ENCODE measurements around the gene NEK6. TPM values are rescaled to one million over a fixed set of nuclear protein-coding genes. Genes with fewer than 3 reads are reported as not detected.

NEK6 gene
- total RNA-seq = 10 to 100 TPM; 14.1 to 21.9 (median 15.1) TPM

DNA sequence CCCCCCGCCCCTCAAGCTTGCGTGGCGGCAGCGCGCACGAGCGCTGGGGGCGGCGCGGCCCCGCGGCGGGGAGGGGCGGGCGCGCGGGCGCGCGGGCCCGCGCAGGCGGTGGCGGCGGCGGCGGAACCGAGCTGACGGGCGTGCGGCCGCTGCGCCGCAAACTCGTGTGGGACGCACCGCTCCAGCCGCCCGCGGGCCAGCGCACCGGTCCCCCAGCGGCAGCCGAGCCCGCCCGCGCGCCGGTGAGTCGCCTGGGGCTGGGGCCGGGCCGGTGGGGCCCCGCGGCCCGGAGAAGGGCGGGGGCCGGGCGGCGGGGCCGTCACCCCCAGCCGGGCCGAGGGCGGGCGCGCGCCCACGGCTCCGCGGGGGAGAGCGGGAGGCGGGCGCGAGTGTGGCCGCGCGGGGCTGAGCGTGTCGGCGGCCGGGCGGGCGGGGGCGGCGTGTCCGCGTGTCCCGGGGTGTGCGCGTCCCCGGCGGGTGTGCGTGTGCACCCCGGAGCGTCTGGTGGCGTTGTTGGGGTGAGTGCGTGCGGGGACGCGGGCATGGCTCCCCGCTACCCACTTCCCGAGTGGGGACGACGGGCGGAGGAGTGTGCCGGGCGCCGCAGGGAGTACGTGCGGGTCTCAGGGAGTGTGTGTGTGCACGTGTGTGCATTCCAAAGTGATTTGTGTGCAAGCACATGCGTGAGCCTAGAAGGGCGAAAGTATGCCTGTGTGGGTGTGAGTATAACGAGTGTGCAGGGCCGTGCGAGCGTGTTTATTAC, at the start of gene NEK6:
Gene NEK6 (plus strand): TSS at position 106 of the 763 bp plus-strand sequence. CDS start 44,016 bp downstream, outside the sequence.
- H3K9me3 ChIP-seq = no peaks in the 10 kb centered on the region
- DNase-seq (ENCODE audit: extremely low spot score) = no peak
- H3K36me3 ChIP-seq = no peaks in the 10 kb centered on the region
- peak within 1 kb of the TSS; percentile 73 to 84 (median 80) for H3K4me3 ChIP-seq
- peaks cover 31 to 55% (median 52%) of the 10 kb centered on the region in 4 donors for H3K4me1 ChIP-seq
- intact Hi-C loops (cut with DNase I) = loop anchor here (5.0 kb wide), 2 partner anchors 39 to 59 kb away; no protein-coding TSS in a partner anchor
- TF ChIP-seq EP300 (IDR thresholded peaks at IDR 0.05) = no peak
- peak in 1 of 2 donors; percentile 22 for TF ChIP-seq POLR2AphosphoS5 (IDR thresholded peaks at IDR 0.05)
- H3K27ac ChIP-seq (replicated peaks in 1 of 4) = peak within 1 kb of the TSS; percentile 80 to 89 (median 88)
- 2% methylated on average over 34 of the region's 116 CpGs for WGBS
- no peaks in the 10 kb centered on the region for H3K27me3 ChIP-seq

DNA sequence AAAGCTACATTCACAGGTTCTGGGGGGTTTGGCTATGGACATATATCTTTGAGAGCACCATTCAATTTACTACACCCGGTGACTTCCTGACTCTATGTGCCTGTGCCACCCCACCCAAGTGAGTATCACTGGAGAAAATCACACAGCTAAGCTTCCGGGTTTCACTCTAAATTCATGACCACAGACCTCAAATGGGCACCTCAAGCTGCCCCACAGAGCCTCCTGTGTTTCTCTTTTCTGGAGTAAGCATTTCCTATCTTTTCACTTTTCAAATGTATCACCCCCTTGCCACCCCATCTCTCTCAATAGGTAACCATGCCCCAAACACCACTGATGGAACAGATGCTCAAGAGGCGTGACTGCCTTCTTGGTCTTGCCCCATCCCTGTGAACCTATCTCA, 49.2 kb upstream of the NEK6 start:
- intact Hi-C loops (cut with DNase I) = no loop called here
- H3K27ac ChIP-seq (replicated peaks in 1 of 4) = no peak overlapping the region
- H3K9me3 ChIP-seq = peaks cover 0 to 6% (median 0%) of the 10 kb centered on the region in 4 donors
- DNase-seq (ENCODE audit: extremely low spot score) = no peak
- WGBS = 80% methylated on average over 3 of the region's 3 CpGs
- H3K4me3 ChIP-seq = no peak overlapping the region
- H3K27me3 ChIP-seq = no peaks in the 10 kb centered on the region
- no peak for TF ChIP-seq POLR2AphosphoS5 (IDR thresholded peaks at IDR 0.05)
- TF ChIP-seq POLR2A (IDR thresholded peaks at IDR 0.05; ENCODE audit: low read depth) = no peak
- TF ChIP-seq, protein P1, sequence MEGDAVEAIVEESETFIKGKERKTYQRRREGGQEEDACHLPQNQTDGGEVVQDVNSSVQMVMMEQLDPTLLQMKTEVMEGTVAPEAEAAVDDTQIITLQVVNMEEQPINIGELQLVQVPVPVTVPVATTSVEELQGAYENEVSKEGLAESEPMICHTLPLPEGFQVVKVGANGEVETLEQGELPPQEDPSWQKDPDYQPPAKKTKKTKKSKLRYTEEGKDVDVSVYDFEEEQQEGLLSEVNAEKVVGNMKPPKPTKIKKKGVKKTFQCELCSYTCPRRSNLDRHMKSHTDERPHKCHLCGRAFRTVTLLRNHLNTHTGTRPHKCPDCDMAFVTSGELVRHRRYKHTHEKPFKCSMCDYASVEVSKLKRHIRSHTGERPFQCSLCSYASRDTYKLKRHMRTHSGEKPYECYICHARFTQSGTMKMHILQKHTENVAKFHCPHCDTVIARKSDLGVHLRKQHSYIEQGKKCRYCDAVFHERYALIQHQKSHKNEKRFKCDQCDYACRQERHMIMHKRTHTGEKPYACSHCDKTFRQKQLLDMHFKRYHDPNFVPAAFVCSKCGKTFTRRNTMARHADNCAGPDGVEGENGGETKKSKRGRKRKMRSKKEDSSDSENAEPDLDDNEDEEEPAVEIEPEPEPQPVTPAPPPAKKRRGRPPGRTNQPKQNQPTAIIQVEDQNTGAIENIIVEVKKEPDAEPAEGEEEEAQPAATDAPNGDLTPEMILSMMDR (IDR thresholded peaks at IDR 0.05) = no peak
- no peak for TF ChIP-seq EP300 (IDR thresholded peaks at IDR 0.05)
- peaks cover 0 to 6% (median under 1%) of the 10 kb centered on the region in 4 donors for H3K4me1 ChIP-seq
- no peaks in the 10 kb centered on the region for H3K36me3 ChIP-seq

DNA sequence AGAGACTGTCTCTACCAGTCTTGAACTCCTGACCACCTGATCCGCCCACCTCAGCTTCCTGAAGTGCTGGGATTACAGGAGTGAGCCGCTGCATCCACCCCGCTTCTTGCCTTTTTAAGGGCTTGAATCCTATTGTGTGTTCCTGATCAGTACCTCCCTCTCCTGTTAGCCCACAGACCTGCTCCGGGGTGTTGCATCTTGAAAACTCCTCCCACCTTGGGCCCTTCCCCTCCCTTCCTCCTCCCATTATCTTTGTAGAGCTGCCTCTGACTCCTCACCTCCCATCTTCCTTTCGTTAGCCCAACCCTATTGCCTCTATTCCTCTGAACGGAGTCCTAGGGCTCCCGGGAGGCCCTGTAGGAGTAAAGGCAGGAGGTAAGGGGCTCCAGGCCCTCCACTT, 48.5 kb upstream of the NEK6 start:
- no peak for DNase-seq (ENCODE audit: extremely low spot score)
- Histone ChIP-seq H3K36me3 (no peaks in the 10 kb centered on the region), H3K4me1 (peaks cover 0 to 8% (median 4%) of the 10 kb centered on the region in 4 donors), H3K27ac (replicated peaks in 1 of 4) (no peak overlapping the region), H3K9me3 (peaks cover 0 to 6% (median 0%) of the 10 kb centered on the region in 4 donors), H3K27me3 (peaks cover 0 to 2% (median 0%) of the 10 kb centered on the region in 4 donors), H3K4me3 (no peak overlapping the region)
- TF ChIP-seq POLR2AphosphoS5 (IDR thresholded peaks at IDR 0.05) (no peak), POLR2A (IDR thresholded peaks at IDR 0.05; ENCODE audit: low read depth) (no peak), EP300 (IDR thresholded peaks at IDR 0.05) (no peak)
- TF ChIP-seq, protein P1 (IDR thresholded peaks at IDR 0.05) = no peak
- 82% methylated on average over 7 of the region's 7 CpGs for WGBS
- intact Hi-C loops (cut with DNase I) = no loop called here

DNA sequence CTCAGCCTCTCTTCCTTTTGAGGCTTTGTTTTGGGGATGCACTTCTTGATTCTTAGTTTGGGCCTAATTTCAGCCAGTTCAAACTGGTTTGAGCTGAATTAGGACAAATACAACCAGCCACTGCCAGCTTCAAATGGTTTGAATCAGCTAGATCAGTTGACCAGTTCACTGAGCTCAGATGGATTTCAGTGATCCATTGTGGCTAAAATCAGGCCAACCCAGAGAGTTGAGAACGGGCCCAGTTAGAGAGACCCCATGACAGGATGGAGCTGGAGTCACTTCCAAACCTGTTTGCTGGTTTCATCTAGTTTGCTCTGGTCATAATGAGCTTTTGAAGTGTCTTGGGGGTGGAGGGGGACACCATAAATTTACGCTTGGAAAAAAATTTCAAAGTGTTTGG, 48.0 kb upstream of the NEK6 start:
- WGBS = 96% methylated on average over 2 of the region's 2 CpGs
- intact Hi-C loops (cut with DNase I) = no loop called here
- TF ChIP-seq EP300 (IDR thresholded peaks at IDR 0.05) (no peak), POLR2AphosphoS5 (IDR thresholded peaks at IDR 0.05) (no peak), POLR2A (IDR thresholded peaks at IDR 0.05; ENCODE audit: low read depth) (no peak)
- TF ChIP-seq, protein P1 (IDR thresholded peaks at IDR 0.05) = no peak
- Histone ChIP-seq H3K27me3 (peaks cover 0 to 6% (median 0%) of the 10 kb centered on the region in 4 donors), H3K4me3 (no peak overlapping the region), H3K9me3 (peaks cover 0 to 6% (median 0%) of the 10 kb centered on the region in 4 donors), H3K36me3 (no peaks in the 10 kb centered on the region), H3K4me1 (peaks cover 0 to 13% (median 6%) of the 10 kb centered on the region in 4 donors), H3K27ac (replicated peaks in 1 of 4) (no peak overlapping the region)
- DNase-seq (ENCODE audit: extremely low spot score) = no peak

DNA sequence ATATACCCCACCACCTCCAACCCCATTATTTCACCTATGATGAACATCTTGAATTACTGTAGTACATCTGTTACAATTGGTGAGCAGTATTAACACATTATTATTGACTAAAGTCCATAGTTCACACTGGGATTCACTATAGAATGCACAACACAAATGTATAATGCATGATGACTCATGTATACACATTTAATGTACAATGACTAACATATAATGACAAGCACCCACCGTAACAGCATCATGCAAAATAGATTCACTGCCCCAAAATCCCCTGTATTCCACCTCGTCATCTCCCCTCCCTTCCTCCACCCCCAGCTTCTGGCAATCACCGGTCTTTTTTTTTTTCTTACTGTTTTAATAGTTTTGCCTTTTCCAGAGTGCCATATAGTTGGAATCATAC, 47.1 kb upstream of the NEK6 start:
- intact Hi-C loops (cut with DNase I) = no loop called here
- Histone ChIP-seq H3K27ac (replicated peaks in 1 of 4) (no peak overlapping the region), H3K36me3 (no peaks in the 10 kb centered on the region), H3K4me1 (peaks cover 0 to 19% (median 10%) of the 10 kb centered on the region in 4 donors), H3K27me3 (peaks cover 0 to 6% (median 0%) of the 10 kb centered on the region in 4 donors), H3K9me3 (no peaks in the 10 kb centered on the region), H3K4me3 (no peak overlapping the region)
- DNase-seq (ENCODE audit: extremely low spot score) = no peak
- WGBS = 81% methylated on average over 3 of the region's 3 CpGs
- TF ChIP-seq, protein P1 (IDR thresholded peaks at IDR 0.05) = no peak
- no peak for TF ChIP-seq POLR2AphosphoS5 (IDR thresholded peaks at IDR 0.05)
- no peak for TF ChIP-seq POLR2A (IDR thresholded peaks at IDR 0.05; ENCODE audit: low read depth)
- no peak for TF ChIP-seq EP300 (IDR thresholded peaks at IDR 0.05)

All from esophagus muscularis mucosa (tissue), 4 donors.